GM20000 (cell line): ENCODE data around the gene ZAP70.

Source experiments
- DNase-seq: peaks from one replicate; pipeline ENCODE4 v3.0.0; 2012; ENCODE audit warnings: low spot score
- TF ChIP-seq, protein P1 (sequence below): IDR thresholded peaks from 2 replicates; pipeline ENCODE4 v1.5.1; 2012; ENCODE audit warnings: mild to moderate bottlenecking, control low read depth; ENCODE audit errors: extremely low read depth, missing control alignments

The ZAP70 gene

DNA sequence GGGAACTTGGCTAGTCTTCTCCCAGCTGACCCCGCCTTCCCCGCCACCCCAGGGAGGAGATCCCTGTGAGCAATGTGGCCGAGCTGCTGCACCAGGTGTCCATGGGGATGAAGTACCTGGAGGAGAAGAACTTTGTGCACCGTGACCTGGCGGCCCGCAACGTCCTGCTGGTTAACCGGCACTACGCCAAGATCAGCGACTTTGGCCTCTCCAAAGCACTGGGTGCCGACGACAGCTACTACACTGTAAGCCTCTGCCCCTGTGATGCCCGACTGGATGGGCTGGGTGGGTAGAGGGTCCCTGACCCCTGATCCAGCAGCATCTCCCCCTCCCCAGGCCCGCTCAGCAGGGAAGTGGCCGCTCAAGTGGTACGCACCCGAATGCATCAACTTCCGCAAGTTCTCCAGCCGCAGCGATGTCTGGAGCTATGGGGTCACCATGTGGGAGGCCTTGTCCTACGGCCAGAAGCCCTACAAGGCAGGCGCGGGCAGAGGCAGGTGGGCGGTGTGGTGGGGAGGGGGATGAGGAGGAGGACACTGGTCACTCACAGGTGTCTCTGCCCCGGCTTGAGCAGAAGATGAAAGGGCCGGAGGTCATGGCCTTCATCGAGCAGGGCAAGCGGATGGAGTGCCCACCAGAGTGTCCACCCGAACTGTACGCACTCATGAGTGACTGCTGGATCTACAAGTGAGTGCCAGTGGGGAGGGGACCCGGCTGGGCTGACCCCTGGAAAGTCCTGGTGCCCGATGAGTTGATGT is 24.2 kb downstream of the ZAP70 start:
- no peak for DNase-seq
- TF ChIP-seq, protein P1, sequence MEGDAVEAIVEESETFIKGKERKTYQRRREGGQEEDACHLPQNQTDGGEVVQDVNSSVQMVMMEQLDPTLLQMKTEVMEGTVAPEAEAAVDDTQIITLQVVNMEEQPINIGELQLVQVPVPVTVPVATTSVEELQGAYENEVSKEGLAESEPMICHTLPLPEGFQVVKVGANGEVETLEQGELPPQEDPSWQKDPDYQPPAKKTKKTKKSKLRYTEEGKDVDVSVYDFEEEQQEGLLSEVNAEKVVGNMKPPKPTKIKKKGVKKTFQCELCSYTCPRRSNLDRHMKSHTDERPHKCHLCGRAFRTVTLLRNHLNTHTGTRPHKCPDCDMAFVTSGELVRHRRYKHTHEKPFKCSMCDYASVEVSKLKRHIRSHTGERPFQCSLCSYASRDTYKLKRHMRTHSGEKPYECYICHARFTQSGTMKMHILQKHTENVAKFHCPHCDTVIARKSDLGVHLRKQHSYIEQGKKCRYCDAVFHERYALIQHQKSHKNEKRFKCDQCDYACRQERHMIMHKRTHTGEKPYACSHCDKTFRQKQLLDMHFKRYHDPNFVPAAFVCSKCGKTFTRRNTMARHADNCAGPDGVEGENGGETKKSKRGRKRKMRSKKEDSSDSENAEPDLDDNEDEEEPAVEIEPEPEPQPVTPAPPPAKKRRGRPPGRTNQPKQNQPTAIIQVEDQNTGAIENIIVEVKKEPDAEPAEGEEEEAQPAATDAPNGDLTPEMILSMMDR = no peak

GRCh38 chr2:97738179-97739019 is 25.0 kb downstream of the ZAP70 start:
- no peak for DNase-seq
- TF ChIP-seq, protein P1 = no peak

GRCh38 chr2:97739020-97739892 is 25.9 kb downstream of the ZAP70 start:
- TF ChIP-seq, protein P1 = no peak

GRCh38 chr2:97739893-97740245 is 26.5 kb downstream of the ZAP70 start:
- no peak for DNase-seq
- TF ChIP-seq, protein P1 = no peak

More at GRCh38 chr2:97739020-97739892, 25.9 kb downstream of the ZAP70 start:
- no peak for DNase-seq

DNA sequence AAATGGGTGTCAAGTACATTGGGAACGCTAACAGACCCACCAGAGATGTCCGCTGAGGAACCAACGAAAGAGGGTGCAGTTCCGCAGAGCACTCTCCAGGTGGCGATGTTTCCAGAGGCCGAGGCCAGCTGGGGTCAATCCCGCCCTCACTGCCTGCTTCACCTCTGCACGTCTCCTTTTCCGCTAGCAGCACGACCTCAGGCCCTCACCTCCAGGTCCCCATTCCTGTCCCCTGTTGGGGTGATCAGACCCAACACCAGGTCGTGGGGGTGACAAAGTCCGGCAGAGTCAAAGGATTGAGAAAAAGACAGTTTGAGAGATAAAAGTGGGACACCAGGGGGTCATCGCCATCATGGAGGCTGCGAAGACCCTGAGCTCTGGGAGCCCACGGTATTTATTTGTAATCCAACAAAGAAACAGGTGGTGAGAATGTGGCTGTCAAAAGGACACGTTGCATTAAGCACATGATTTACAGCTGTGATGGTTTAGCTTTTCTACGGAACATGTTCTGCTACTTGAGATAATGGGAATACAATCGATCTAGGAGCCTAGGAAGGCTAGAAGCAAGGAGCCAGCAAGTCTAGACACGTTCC is 27.3 kb downstream of the ZAP70 start:
- DNase-seq = peak; percentile 87
- TF ChIP-seq, protein P1 = peak; percentile 76

DNA sequence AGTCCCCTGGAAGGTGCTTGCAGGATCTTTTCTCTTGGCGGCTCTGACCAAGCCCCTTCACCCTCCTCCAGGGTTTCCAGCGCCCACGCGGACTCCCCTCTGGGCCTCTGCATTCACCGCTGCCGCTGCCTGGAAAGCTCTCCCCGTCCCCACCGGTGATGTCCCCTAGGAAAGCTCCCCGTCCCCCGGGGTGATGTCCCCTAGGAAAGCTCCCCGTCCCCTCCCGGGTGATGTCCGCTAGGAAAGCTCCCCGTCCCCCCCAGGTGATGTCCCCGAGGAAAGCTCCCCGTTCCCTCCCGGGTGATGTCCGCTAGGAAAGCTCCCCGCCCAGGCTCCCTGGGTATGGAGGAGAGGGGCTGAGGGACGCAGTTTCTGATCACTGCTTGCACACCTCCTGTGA is 27.9 kb downstream of the ZAP70 start:
- no peak for DNase-seq
- TF ChIP-seq, protein P1 = no peak
